Activated naive CD4-positive, alpha-beta T cell treated with anti-CD3 and anti-CD28 coated beads, Interleukin-2, amount 50 U/mL, for 16 hours (primary cell): ENCODE data around the gene SLC35F3.

Experiments used
- DNase-seq: peaks from one replicate; pipeline ENCODE4 v3.0.0-alpha.2; 2020

Gene SLC35F3

GRCh38 chr1:233912909-233913308 lies 8.4 kb downstream of the SLC35F3 start:
- no peak for DNase-seq

- DNase-seq, result no peak
Measured at GRCh38 chr1:233916706-233917105, 12.2 kb downstream of the SLC35F3 start.

DNA sequence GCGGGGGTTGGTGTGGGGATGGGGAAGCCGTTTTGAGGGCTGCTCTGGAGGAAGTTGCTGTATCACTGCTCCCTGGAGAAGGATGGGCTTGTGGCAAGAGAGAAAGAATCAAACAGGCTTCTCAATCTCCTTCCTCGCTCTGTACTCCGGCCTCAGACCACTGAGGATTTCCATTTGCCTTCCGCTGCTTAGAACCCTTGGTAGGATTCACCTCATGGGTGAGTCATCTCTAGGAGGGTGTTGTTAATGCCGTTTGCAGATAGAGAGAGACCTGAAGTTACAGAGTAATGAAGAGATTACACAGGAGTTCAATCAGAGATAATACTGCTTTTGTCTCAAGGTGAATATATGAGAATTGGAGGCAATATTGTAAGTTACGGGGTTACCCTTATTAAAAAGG lies 15.3 kb downstream of the SLC35F3 start:
- DNase-seq, result no peak

DNA sequence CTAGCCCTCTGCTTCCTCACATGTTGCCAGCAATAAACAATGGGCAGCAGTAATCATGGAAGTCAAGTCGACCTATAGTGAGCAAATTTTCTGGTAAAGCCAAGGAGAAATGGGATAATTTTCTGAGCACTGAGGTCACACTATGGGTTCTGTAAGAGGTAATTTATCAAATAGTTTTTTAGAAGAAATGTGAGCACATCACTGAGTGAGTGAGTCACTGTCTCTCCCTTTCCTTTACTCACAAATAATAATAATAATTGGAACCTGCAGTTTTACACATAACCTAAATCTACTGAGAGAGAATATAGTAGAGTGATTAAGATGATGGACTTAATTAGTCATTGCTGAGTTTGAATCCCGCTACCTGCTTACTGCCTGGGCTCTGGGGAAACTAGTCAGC lies 23.6 kb downstream of the SLC35F3 start:
- DNase-seq, result no peak

DNA sequence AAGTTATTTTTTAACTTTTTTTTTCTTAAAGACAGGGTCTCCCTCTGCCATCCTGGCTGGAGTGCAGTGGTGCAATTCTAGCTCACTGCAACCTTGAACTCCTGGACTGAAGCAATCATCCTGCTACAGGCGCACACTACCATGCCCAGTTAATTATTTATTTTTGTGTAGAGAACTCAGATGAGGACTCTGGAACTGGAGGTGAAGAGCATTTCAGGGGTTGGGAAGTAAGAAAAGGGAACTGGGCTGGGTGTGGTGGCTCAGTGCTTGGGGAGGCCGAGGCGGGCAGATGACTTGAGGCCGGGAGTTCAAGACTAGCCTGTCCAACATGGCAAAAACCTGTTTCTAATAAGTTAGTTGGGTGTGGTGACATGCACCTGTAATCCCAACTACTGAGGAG lies 28.9 kb downstream of the SLC35F3 start:
- DNase-seq, result no peak

- DNase-seq, result no peak
Measured at GRCh38 chr1:233935297-233935868, 30.9 kb downstream of the SLC35F3 start.

DNA sequence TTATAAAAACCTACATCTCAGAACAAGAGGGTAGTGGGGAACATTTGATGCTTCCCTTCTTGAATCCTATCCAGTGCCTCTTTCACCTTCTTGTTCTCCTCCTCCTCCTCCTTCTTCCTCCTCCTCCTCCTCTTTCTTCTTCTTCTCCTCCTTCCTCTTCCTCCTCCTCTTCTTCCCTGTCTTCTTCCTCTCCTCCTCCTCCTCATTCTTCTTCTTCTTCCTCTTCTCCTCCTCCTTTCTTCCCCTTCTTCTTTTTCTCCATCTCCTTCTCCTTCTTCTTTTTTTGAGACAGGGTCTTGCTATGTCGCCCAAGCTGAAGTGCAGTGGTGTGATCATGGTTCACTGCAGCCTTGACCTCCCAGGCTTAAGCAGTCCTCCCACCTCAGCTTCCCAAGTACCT lies 31.9 kb downstream of the SLC35F3 start:
- DNase-seq, result no peak

GRCh38 chr1:233936842-233937241 lies 32.4 kb downstream of the SLC35F3 start:
- no peak for DNase-seq

DNA sequence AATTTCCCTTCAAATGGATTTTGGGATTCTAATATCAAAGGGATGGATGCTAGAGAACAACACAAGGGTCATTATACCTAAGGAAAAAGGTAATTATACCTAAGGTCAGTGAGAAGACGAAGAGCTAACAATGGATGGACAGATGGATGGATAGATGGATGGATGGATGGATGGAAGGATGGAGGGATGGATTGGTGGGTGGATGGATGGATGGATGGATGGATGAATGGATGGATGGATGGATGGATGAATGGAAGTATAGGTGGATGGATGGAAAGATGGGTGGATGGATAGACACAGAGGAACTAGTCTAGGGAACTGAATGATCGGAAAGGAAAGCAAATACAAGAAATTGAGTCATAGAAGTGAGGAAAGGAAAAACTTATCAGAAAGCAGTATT lies 34.0 kb downstream of the SLC35F3 start:
- DNase-seq, result no peak

DNA sequence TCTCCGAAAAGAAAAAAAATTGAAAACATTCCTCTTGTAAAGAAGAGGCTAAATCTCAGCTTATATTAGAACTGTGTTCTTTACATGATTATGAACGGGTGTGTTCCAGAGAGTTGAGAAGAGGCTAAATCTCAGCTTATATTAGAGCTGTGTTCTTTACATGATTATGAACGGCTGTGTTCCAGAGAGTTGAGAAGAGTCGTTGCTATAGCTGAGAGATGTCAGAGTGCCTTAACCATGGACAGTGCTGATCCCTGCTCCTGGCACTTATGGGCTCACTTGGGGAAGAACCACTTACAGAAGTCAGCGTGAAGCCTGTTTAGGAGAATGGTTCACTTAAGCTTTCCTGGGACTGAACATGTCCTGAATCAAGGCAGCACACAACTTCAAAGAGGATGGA lies 35.0 kb downstream of the SLC35F3 start:
- DNase-seq, result no peak

DNA sequence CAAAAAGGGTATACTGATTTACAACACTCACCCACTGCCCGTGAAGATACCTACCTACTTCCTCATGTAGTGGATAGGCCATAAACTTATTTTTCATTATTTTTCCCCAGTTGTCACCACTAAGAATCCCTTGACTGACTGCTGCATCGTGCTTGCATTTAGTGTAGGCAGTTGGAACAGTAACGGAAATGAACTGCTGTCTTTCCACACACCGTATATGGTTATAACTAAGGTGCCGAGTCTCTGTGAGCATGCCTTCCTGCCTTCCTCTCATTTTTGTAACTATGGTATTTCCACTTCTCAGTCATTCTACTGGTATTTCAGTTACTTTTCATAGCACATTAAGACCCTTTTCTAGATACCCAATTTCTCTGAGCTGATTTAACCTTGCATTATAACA lies 36.4 kb downstream of the SLC35F3 start:
- no peak for DNase-seq

GRCh38 chr1:233944601-233945000 lies 40.1 kb downstream of the SLC35F3 start:
- DNase-seq, result no peak

- no peak for DNase-seq
Measured at GRCh38 chr1:233945573-233945972, 41.1 kb downstream of the SLC35F3 start.

GRCh38 chr1:233945979-233946378 lies 41.5 kb downstream of the SLC35F3 start:
- DNase-seq, result no peak

GRCh38 chr1:233946724-233947123 lies 42.2 kb downstream of the SLC35F3 start:
- no peak for DNase-seq

DNA sequence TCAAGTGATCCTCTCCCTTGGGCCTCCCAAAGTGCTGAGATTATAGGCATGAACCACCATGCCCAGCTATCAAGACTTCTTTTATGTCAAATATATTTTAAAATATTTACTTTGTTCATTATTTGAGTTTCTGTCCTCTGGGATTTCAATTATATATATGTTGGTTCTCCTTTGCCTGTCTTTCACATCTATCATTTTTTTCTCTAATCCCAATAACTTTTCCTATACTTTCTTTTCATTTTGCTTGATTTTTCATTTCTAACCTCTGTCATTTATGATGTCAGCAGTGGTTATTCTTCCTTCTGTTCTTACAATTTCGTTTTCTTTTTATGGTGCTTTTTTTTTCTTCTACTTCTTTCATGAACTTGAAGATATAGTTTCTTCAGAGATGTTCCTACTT lies 47.3 kb downstream of the SLC35F3 start:
- DNase-seq, result no peak

GRCh38 chr1:233957691-233958090 lies 53.2 kb downstream of the SLC35F3 start:
- no peak for DNase-seq

DNA sequence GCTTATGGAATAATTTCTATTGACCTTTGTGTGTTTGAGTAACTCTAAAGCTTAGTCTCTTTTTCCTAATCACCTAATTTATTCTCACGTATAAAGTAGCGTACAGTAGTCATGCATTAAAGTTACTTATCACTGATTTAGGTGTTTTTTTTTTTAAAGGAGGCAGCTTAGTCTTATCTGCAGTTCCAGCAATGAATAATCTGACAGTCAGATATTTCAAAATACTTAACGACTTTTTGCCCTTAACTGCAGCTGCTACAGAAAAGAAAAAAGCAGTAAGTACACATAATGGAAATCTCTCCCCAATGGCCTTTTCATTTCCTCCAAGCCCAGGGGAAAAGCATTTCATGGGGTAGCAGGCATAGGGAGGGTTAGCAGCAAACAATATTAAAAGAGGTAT lies 54.6 kb downstream of the SLC35F3 start:
- no peak for DNase-seq

DNA sequence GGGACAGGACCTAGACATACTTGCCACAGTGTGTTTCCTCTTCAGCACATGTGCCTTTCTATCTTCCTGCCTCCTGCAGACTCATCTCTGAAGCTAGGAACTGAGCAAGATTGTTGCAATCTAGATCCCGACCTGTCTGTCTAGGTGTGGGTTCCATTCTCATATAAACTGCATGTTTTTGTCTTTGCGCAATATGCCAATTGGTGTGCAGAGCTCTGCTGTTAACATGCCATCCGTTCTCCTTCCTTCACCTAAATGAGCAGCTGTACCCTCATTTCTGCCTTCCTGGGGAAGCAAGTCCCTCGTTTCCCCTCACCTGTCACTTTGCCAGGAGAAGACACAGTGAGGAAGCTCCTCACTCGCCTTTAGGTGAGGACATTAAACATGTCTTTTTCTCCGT lies 55.5 kb downstream of the SLC35F3 start:
- no peak for DNase-seq

GRCh38 chr1:233960386-233960785 lies 55.9 kb downstream of the SLC35F3 start:
- no peak for DNase-seq

- no peak for DNase-seq
Measured at GRCh38 chr1:233962878-233963277, 58.4 kb downstream of the SLC35F3 start.

- no peak for DNase-seq
Measured at GRCh38 chr1:233965856-233966255, 61.4 kb downstream of the SLC35F3 start.

- no peak for DNase-seq
Measured at GRCh38 chr1:233971753-233972152, 67.3 kb downstream of the SLC35F3 start.

GRCh38 chr1:233972563-233972950 lies 68.1 kb downstream of the SLC35F3 start:
- no peak for DNase-seq

- no peak for DNase-seq
Measured at GRCh38 chr1:233972951-233973635, 68.6 kb downstream of the SLC35F3 start.
